H9 (cell line): Measurements from ENCODE around the gene OR13C9. TPM values are rescaled to one million over a fixed set of nuclear protein-coding genes. Genes with fewer than 3 reads are reported as not detected.

Experiments used
- DNase-seq: peaks from one replicate; pipeline ENCODE4 v3.0.0-alpha.2; 2017
- H2AFZ ChIP-seq: one replicate; pipeline ENCODE4 v1.6.1; 2013; ENCODE audit warnings: mild to moderate bottlenecking, low read length, control low read depth, moderate library complexity
- H2AK5ac ChIP-seq: 2 replicates; pipeline ENCODE4 v1.6.1; 2013; ENCODE audit warnings: low read length, control low read depth, mixed read lengths; ENCODE audit not compliant: insufficient read length
- H2BK120ac ChIP-seq: one replicate; pipeline ENCODE4 v1.6.1; 2013; ENCODE audit warnings: low read depth, mild to moderate bottlenecking, low read length, control low read depth, inconsistent platforms; ENCODE audit not compliant: poor library complexity, severe bottlenecking
- H2BK12ac ChIP-seq: 2 replicates; pipeline ENCODE4 v1.6.1; 2013; ENCODE audit warnings: low read length, control low read depth, mixed read lengths, low read depth; ENCODE audit not compliant: insufficient read length
- H2BK15ac ChIP-seq: 2 replicates; pipeline ENCODE4 v1.6.1; 2013; ENCODE audit warnings: low read depth, low read length, control low read depth
- H2BK20ac ChIP-seq: one replicate; pipeline ENCODE4 v1.6.1; 2013; ENCODE audit warnings: low read depth, mild to moderate bottlenecking, low read length, control low read depth, inconsistent platforms; ENCODE audit not compliant: poor library complexity, severe bottlenecking
- H2BK5ac ChIP-seq: 2 replicates; pipeline ENCODE4 v1.6.1; 2013; ENCODE audit warnings: low read length, control low read depth, mixed read lengths; ENCODE audit not compliant: insufficient read length
- H3K14ac ChIP-seq: 2 replicates; pipeline ENCODE4 v1.6.1; 2013; ENCODE audit warnings: low read length, control low read depth; ENCODE audit not compliant: insufficient read depth
- H3K18ac ChIP-seq: 2 replicates; pipeline ENCODE4 v1.6.1; 2013; ENCODE audit warnings: low read depth, mild to moderate bottlenecking, mixed read lengths, low read length, control low read depth; ENCODE audit not compliant: insufficient read length
- H3K23ac ChIP-seq: 2 replicates; pipeline ENCODE4 v1.6.1; 2013; ENCODE audit warnings: low read length, control low read depth, mixed read lengths, low read depth; ENCODE audit not compliant: insufficient read length
- H3K23me2 ChIP-seq: 2 replicates; pipeline ENCODE4 v1.6.1; 2013; ENCODE audit warnings: low read depth, mild to moderate bottlenecking, mixed read lengths, low read length, control low read depth; ENCODE audit not compliant: insufficient read length, poor library complexity, severe bottlenecking
- H3K27ac ChIP-seq: 2 replicates; pipeline ENCODE4 v1.5.1; 2013; ENCODE audit warnings: low read length, control low read depth, mixed read lengths, low read depth; ENCODE audit not compliant: insufficient read length
- H3K27me3 ChIP-seq: 2 replicates; pipeline ENCODE4 v1.6.1; 2013; ENCODE audit warnings: low read length, control low read depth, inconsistent platforms; ENCODE audit not compliant: insufficient read depth
- H3K4ac ChIP-seq: 2 replicates; pipeline ENCODE4 v1.6.1; 2013; ENCODE audit warnings: low read depth, mild to moderate bottlenecking, control low read depth, inconsistent platforms, low read length, moderate library complexity
- H3K4me1 ChIP-seq: 2 replicates; pipeline ENCODE4 v1.6.1; 2013; ENCODE audit warnings: low read length, control low read depth, inconsistent platforms; ENCODE audit not compliant: insufficient read depth
- H3K4me2 ChIP-seq: 2 replicates; pipeline ENCODE4 v1.6.1; 2013; ENCODE audit warnings: low read length, control low read depth, mixed read lengths; ENCODE audit not compliant: insufficient read length, insufficient read depth
- H3K56ac ChIP-seq: 2 replicates; pipeline ENCODE4 v1.6.1; 2013; ENCODE audit warnings: low read depth, mild to moderate bottlenecking, mixed read lengths, low read length, control low read depth; ENCODE audit not compliant: insufficient read length
- H3K79me1 ChIP-seq: 2 replicates; pipeline ENCODE4 v1.6.1; 2013; ENCODE audit warnings: low read depth, mild to moderate bottlenecking, moderate library complexity, low read length, control low read depth, inconsistent platforms; ENCODE audit not compliant: insufficient read depth, poor library complexity, severe bottlenecking
- H3K79me2 ChIP-seq: 2 replicates; pipeline ENCODE4 v1.6.1; 2013; ENCODE audit warnings: low read length, control low read depth, inconsistent platforms; ENCODE audit not compliant: insufficient read depth
- H3K9ac ChIP-seq: 2 replicates; pipeline ENCODE4 v1.6.1; 2013; ENCODE audit warnings: low read length, control low read depth, mixed read lengths; ENCODE audit not compliant: insufficient read length; ENCODE audit errors: extremely low read depth
- H3K9me3 ChIP-seq: one replicate; pipeline ENCODE4 v1.6.1; 2013; ENCODE audit warnings: low read depth, low read length, inconsistent platforms; ENCODE audit not compliant: control insufficient read depth
- H3T11ph ChIP-seq: one replicate; pipeline ENCODE4 v1.6.1; 2013; ENCODE audit warnings: mild to moderate bottlenecking, low read length, control low read depth, inconsistent platforms
- H4K20me1 ChIP-seq: one replicate; pipeline ENCODE4 v1.6.1; 2013; ENCODE audit not compliant: control insufficient read depth, insufficient read length, insufficient read depth
- H4K5ac ChIP-seq: 2 replicates; pipeline ENCODE4 v1.6.1; 2013; ENCODE audit warnings: low read depth, mild to moderate bottlenecking, mixed read lengths, low read length, control low read depth; ENCODE audit not compliant: insufficient read length
- H4K8ac ChIP-seq: replicated peaks from 2 replicates; pipeline ENCODE4 v1.6.1; 2013; ENCODE audit warnings: low read length, control low read depth, mixed read lengths, low read depth; ENCODE audit not compliant: insufficient read length
- H4K91ac ChIP-seq: 2 replicates; pipeline ENCODE4 v1.6.1; 2013; ENCODE audit warnings: low read depth, mild to moderate bottlenecking, moderate library complexity, mixed read lengths, low read length, control low read depth; ENCODE audit not compliant: insufficient read length
- H3K27ac Mint-ChIP-seq, 3 experiments: 2 replicates in 2 of 3; 3 replicates in 1 of 3; pipeline ENCODE4 v1.8.0; 2020 to 2021; ENCODE audit warnings: mixed read lengths in 3 of 3, mild to moderate bottlenecking in 1 of 3, moderate library complexity in 1 of 3
- H3K27me3 Mint-ChIP-seq: 2 replicates; pipeline ENCODE4 v1.8.0; 2021; ENCODE audit warnings: low read depth, mild to moderate bottlenecking, moderate library complexity, mixed read lengths
- H3K36me3 Mint-ChIP-seq, 3 experiments: 2 replicates in 2 of 3; 3 replicates in 1 of 3; pipeline ENCODE4 v1.8.0; 2020 to 2021; ENCODE audit warnings: low read depth in 3 of 3, mixed read lengths in 3 of 3; ENCODE audit not compliant: insufficient read depth in 1 of 3
- H3K4me1 Mint-ChIP-seq, 2 experiments: 2 replicates each; pipeline ENCODE4 v1.8.0; 2020; ENCODE audit warnings: mixed read lengths in 2 of 2
- H3K4me3 Mint-ChIP-seq, 2 experiments: 2 replicates in 1 of 2; 3 replicates in 1 of 2; pipeline ENCODE4 v1.8.0; 2020 to 2021; ENCODE audit warnings: mild to moderate bottlenecking in 2 of 2, mixed read lengths in 2 of 2, moderate library complexity in 1 of 2
- H3K9me3 Mint-ChIP-seq, 2 experiments: 2 replicates in 1 of 2; 3 replicates in 1 of 2; pipeline ENCODE4 v1.8.0; 2020; ENCODE audit warnings: mild to moderate bottlenecking in 2 of 2, mixed read lengths in 2 of 2, moderate library complexity in 1 of 2
- CTCF ChIP-seq: fragments of 200-600 bp; sonication (generic); conservative IDR thresholded peaks from 3 replicates; pipeline ENCODE4 v1.8.0; 2021; ENCODE audit warnings: antibody characterized with exemption, mild to moderate bottlenecking
- WGBS: extraction: QIAGEN DNeasy Blood & Tissue Kit; methylation state at CpG from one replicate; pipeline ENCODE4 v1.1.7; 2013; ENCODE audit warnings: missing lambda C conversion rate, low lambda C conversion rate, mixed read lengths; ENCODE audit not compliant: insufficient read length; ENCODE audit errors: extremely low coverage; 5-methylcytosine and 5-hydroxymethylcytosine counted together
- total RNA-seq: library from RNA; stranded (reverse); gene quantifications from 2 replicates; pipeline ENCODE4 v1.2.1, GENCODE V29; 2021

The OR13C9 gene
- total RNA-seq, 1 experiment from 2014 or later, result not detected

- H2BK5ac ChIP-seq, result no peak overlapping the region
- H3K79me1 ChIP-seq, result no peaks in the 10 kb centered on the region
- no peak overlapping the region for H3K27ac ChIP-seq
- H3K4me1 Mint-ChIP-seq, result no peaks in the 10 kb centered on the region
- H3K9me3 Mint-ChIP-seq, result peaks cover 9 to 15% of the 10 kb centered on the region in 2 experiments; a peak in 3 of 5 replicates
- no peak overlapping the region for H4K8ac ChIP-seq
- H3K27me3 ChIP-seq, result no peaks in the 10 kb centered on the region
- no peak overlapping the region for H2AFZ ChIP-seq
- no peak overlapping the region for H3K56ac ChIP-seq
- no peak overlapping the region for H2BK12ac ChIP-seq
- no peak overlapping the region for H3K9ac ChIP-seq
- H3K36me3 Mint-ChIP-seq, result no peaks in the 10 kb centered on the region; a peak in 1 of 7 replicates
- no peak for TF ChIP-seq CTCF
- H3K27ac Mint-ChIP-seq, result no peak overlapping the region
- H3K14ac ChIP-seq, result no peak overlapping the region
- H3K9me3 ChIP-seq, result no peaks in the 10 kb centered on the region
- H3K4me3 Mint-ChIP-seq, result no peak overlapping the region
- no peaks in the 10 kb centered on the region for H3K27me3 Mint-ChIP-seq
- no CpG with 5 or more reads among the region's 1 CpG for WGBS
- H4K20me1 ChIP-seq, result no peaks in the 10 kb centered on the region
- H3K23ac ChIP-seq, result no peak overlapping the region
- H4K5ac ChIP-seq, result no peak overlapping the region
- no peak overlapping the region for H3K4me2 ChIP-seq
- H2BK15ac ChIP-seq, result no peak overlapping the region
- no peak overlapping the region for H2BK120ac ChIP-seq
- H2AK5ac ChIP-seq, result no peak overlapping the region
- no peaks in the 10 kb centered on the region for H3K79me2 ChIP-seq
- H2BK20ac ChIP-seq, result no peak overlapping the region
- H3K18ac ChIP-seq, result no peak overlapping the region
- no peaks in the 10 kb centered on the region for H3K23me2 ChIP-seq
- no peak overlapping the region for H3K4ac ChIP-seq
- DNase-seq, result no peak
- H4K91ac ChIP-seq, result no peak overlapping the region
- no peak overlapping the region for H3T11ph ChIP-seq
- H3K4me1 ChIP-seq, result no peaks in the 10 kb centered on the region
Observed at GRCh38 chr9:104572612-104573011, 45.4 kb downstream of the OR13C9 start.
